ENCODE measurements around the gene ZNF69. TPM values are rescaled to one million over a fixed set of nuclear protein-coding genes. Genes with fewer than 3 reads are reported as not detected.
A peak's percentile ranks its signal among the peaks of the same experiment; 100 is the strongest.

ZNF69 gene
- total and polyA plus RNA-seq, 2 of the 13 experiments (the other 11 are each of a cell fraction or from before 2014, with no cell fraction given): 9.6 to 21.0 TPM

DNA sequence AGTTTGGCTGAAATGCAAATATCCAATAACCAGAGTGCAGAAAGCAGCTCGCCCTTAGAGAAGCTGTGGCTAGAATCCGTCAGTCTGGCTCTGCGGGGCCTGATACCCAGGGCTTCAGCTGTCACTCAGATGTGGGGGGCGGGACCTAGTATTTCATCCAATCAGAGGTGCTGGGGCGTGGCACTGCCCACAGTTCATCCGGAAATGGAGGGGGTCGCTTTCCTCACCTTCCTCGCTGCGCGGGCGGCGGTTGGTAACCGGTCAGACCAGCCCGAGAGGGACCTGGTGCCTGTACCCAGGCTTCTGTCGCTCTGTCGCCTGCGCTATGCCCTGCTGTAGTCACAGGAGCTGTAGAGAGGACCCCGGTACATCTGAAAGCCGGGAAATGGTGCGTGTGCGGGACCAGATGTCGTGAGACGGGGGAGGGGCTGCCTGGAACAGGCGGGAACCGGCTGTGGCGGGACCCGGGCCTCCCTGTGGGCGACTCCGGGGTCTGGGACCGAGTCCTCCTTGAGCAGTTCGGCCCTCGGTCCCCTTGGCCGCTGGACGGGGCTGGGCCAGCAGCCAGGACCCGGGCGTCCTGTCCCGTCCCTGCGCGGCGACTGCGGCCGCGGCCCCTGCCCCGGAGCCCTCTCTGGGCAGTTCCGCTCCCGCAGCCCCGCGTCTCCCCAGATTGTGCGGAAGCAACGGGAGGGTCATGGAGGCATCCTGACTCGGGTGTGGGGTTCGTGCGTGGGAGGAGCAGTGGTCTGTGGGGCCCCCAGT, 37.5 kb downstream of the ZNF69 start, which contains the start of gene ZNF700 (continued):
- TF ChIP-seq ZNF792 (CRISPR knock-in tag; IDR thresholded peaks at IDR 0.05) (no peak; the same call in 1 of the 2 replicates), SMC3 (IDR thresholded peaks at IDR 0.05; ENCODE audit: low read length) (no peak), FLYWCH1 (CRISPR knock-in tag; IDR thresholded peaks at IDR 0.05) (no peak), ATF7 (IDR thresholded peaks at IDR 0.05) (no peak), ATF7 (CRISPR knock-in tag; IDR thresholded peaks at IDR 0.05) (peak; percentile 8; the same call in 1 of the 2 replicates), MAZ (IDR thresholded peaks at IDR 0.05; ENCODE audit: borderline replicate concordance, low read depth, low read length) (peak; percentile 60; the same call in 1 of the 2 replicates), MAZ (CRISPR knock-in tag; IDR thresholded peaks at IDR 0.05; ENCODE audit: low read depth) (peak; percentile 70), THYN1 (CRISPR knock-in tag; IDR thresholded peaks at IDR 0.05; ENCODE audit: borderline replicate concordance, low read depth) (no peak), BORCS8-MEF2B (CRISPR knock-in tag; IDR thresholded peaks at IDR 0.05) (peak; percentile 83), XRCC5 (optimal IDR thresholded peaks at IDR 0.05; ENCODE audit: low read length) (no peak), TCF12 (IDR thresholded peaks at IDR 0.05) (no peak), TCF12 (CRISPR knock-in tag; IDR thresholded peaks at IDR 0.05) (no peak), PHF21A (CRISPR knock-in tag; IDR thresholded peaks at IDR 0.05) (peak; percentile 46), ZNF343 (CRISPR knock-in tag; IDR thresholded peaks at IDR 0.05) (no peak), NCOA1 (CRISPR knock-in tag; IDR thresholded peaks at IDR 0.05) (no peak; the same call in 1 of the 2 replicates), MED13 (CRISPR knock-in tag; IDR thresholded peaks at IDR 0.05) (no peak), KDM5A (IDR thresholded peaks at IDR 0.05; ENCODE audit: borderline replicate concordance, low read length) (no peak), ZNF33B (CRISPR knock-in tag; IDR thresholded peaks at IDR 0.05) (peak; percentile 75)
- TF ChIP-seq, protein P1, sequence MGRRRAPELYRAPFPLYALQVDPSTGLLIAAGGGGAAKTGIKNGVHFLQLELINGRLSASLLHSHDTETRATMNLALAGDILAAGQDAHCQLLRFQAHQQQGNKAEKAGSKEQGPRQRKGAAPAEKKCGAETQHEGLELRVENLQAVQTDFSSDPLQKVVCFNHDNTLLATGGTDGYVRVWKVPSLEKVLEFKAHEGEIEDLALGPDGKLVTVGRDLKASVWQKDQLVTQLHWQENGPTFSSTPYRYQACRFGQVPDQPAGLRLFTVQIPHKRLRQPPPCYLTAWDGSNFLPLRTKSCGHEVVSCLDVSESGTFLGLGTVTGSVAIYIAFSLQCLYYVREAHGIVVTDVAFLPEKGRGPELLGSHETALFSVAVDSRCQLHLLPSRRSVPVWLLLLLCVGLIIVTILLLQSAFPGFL (CRISPR knock-in tag; IDR thresholded peaks at IDR 0.05): 0 out of 2 replicates have a peak, but pooled peaks have one; percentile 56
- TF ChIP-seq, protein P2, sequence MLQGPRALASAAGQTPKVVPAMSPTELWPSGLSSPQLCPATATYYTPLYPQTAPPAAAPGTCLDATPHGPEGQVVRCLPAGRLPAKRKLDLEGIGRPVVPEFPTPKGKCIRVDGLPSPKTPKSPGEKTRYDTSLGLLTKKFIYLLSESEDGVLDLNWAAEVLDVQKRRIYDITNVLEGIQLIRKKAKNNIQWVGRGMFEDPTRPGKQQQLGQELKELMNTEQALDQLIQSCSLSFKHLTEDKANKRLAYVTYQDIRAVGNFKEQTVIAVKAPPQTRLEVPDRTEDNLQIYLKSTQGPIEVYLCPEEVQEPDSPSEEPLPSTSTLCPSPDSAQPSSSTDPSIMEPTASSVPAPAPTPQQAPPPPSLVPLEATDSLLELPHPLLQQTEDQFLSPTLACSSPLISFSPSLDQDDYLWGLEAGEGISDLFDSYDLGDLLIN (CRISPR knock-in tag; IDR thresholded peaks at IDR 0.05; ENCODE audit: borderline replicate concordance): peak; percentile 12; the same call in 1 of the 2 replicates
- TF ChIP-seq, protein P3, sequence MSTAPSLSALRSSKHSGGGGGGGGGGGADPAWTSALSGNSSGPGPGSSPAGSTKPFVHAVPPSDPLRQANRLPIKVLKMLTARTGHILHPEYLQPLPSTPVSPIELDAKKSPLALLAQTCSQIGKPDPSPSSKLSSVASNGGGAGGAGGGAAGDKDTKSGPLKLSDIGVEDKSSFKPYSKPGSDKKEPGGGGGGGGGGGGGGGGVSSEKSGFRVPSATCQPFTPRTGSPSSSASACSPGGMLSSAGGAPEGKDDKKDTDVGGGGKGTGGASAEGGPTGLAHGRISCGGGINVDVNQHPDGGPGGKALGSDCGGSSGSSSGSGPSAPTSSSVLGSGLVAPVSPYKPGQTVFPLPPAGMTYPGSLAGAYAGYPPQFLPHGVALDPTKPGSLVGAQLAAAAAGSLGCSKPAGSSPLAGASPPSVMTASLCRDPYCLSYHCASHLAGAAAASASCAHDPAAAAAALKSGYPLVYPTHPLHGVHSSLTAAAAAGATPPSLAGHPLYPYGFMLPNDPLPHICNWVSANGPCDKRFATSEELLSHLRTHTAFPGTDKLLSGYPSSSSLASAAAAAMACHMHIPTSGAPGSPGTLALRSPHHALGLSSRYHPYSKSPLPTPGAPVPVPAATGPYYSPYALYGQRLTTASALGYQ (CRISPR knock-in tag; IDR thresholded peaks at IDR 0.05): peak; percentile 14; the same call in 1 of the 2 replicates
- TF ChIP-seq, protein P4, sequence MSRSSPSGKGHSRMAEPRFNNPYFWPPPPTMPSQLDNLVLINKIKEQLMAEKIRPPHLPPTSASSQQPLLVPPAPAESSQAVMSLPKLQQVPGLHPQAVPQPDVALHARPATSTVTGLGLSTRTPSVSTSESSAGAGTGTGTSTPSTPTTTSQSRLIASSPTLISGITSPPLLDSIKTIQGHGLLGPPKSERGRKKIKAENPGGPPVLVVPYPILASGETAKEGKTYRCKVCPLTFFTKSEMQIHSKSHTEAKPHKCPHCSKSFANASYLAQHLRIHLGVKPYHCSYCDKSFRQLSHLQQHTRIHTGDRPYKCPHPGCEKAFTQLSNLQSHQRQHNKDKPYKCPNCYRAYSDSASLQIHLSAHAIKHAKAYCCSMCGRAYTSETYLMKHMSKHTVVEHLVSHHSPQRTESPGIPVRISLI (CRISPR knock-in tag; IDR thresholded peaks at IDR 0.05; ENCODE audit: borderline replicate concordance): no peak
- TF ChIP-seq, protein P5, sequence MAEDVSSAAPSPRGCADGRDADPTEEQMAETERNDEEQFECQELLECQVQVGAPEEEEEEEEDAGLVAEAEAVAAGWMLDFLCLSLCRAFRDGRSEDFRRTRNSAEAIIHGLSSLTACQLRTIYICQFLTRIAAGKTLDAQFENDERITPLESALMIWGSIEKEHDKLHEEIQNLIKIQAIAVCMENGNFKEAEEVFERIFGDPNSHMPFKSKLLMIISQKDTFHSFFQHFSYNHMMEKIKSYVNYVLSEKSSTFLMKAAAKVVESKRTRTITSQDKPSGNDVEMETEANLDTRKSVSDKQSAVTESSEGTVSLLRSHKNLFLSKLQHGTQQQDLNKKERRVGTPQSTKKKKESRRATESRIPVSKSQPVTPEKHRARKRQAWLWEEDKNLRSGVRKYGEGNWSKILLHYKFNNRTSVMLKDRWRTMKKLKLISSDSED (CRISPR knock-in tag; IDR thresholded peaks at IDR 0.05): no peak
